HepG2 (cell line): Measurements from ENCODE around the gene RFX2. TPM values are rescaled to one million over a fixed set of nuclear protein-coding genes. Genes with fewer than 3 reads are reported as not detected.

Experiments used
- ATAC-seq: fragments of 200-7000 bp; cut with Tn5 transposase; 3 replicates; pipeline ENCODE4 v1.9.1; 2020; ENCODE audit warnings: mild to moderate bottlenecking, moderate library complexity
- BruUV-seq: library from RNA; stranded (reverse); fragments of 400-500 nt; replicated peaks from 2 replicates; lab custom pipeline; 2021; lab: Mats Ljungman, UMichigan
- CTCF ChIA-PET: fragments of 300-600 bp; formaldehyde crosslinking; extraction: SDS; loops from one replicate; lab custom pipeline; 2021; ENCODE audit warnings: low total read pairs, inconsistent platforms, low intra/inter-chr PET ratio; lab: Yijun Ruan, JAX
- POLR2A ChIA-PET: fragments of 350-600 bp; sonication (Branson Sonifier 250); formaldehyde crosslinking; loops from one replicate; lab custom pipeline; 2020; ENCODE audit warnings: antibody characterized with exemption, inconsistent platforms; lab: Yijun Ruan, JAX
- DNase-seq: peaks from one replicate; pipeline ENCODE4 v3.0.0-alpha.2; 2015; ENCODE audit warnings: low spot score
- FAIRE-seq: peaks from 3 replicates; lab custom pipeline; 2011; peaks lifted over from hg19 to GRCh38; lab: Jason Lieb, UNC
- H2AFZ ChIP-seq: one replicate; pipeline ENCODE4 v1.6.1; 2011; ENCODE audit warnings: low read length, inconsistent platforms
- H3K27ac ChIP-seq: fragments of 300-600 bp; 3 replicates; pipeline ENCODE4 v1.8.0; 2011; ENCODE audit warnings: mixed run types, mild to moderate bottlenecking, mixed read lengths, low read length, inconsistent platforms; ENCODE audit not compliant: insufficient read depth; ENCODE audit errors: extremely low read length
- H3K27me3 ChIP-seq, 2 experiments: fragments of 200-600 bp in 1 of 2; 2 replicates in 1 of 2; 3 replicates in 1 of 2; pipeline versions ENCODE4 v1.6.0 to v1.8.0; 2011; ENCODE audit warnings: low read length in 2 of 2, mild to moderate bottlenecking in 2 of 2, moderate library complexity in 2 of 2, inconsistent platforms in 1 of 2; ENCODE audit not compliant: insufficient read depth in 2 of 2, control insufficient read depth in 1 of 2
- H3K36me3 ChIP-seq, 2 experiments: fragments of 200-600 bp in 1 of 2; replicated peaks in 1 of 2; 2 replicates in 1 of 2; 3 replicates in 1 of 2; pipeline versions ENCODE4 v1.5.1 to v1.8.0; 2011; ENCODE audit warnings: low read length in 2 of 2, inconsistent platforms in 1 of 2; ENCODE audit not compliant: insufficient read depth in 2 of 2, control insufficient read depth in 1 of 2
- H3K4me1 ChIP-seq: 2 replicates; pipeline ENCODE4 v1.5.1; 2012; ENCODE audit warnings: low read length, inconsistent platforms; ENCODE audit not compliant: insufficient read depth
- H3K4me2 ChIP-seq: 2 replicates; pipeline ENCODE4 v1.6.0; 2011; ENCODE audit warnings: low read depth, low read length, inconsistent platforms
- H3K4me3 ChIP-seq, 3 experiments: fragments of 200-600 bp in 1 of 3; sonication (generic), shearing (Covaris generic) in 1 of 3; replicated peaks in 1 of 3; 2 replicates each; pipeline ENCODE4 v1.5.1; 2011 to 2016; ENCODE audit warnings: low read length in 3 of 3, inconsistent platforms in 2 of 3, low read depth in 2 of 3, mild to moderate bottlenecking in 2 of 3, control low read depth in 1 of 3, mixed read lengths in 1 of 3; ENCODE audit not compliant: insufficient read depth in 1 of 3
- H3K79me2 ChIP-seq: one replicate; pipeline ENCODE4 v1.6.1; 2011; ENCODE audit warnings: low read length, inconsistent platforms; ENCODE audit not compliant: insufficient read depth
- H3K9ac ChIP-seq: 2 replicates; pipeline ENCODE4 v1.6.0; 2011; ENCODE audit warnings: mild to moderate bottlenecking, low read depth, low read length, inconsistent platforms; ENCODE audit not compliant: insufficient read depth
- H3K9me3 ChIP-seq: 2 replicates; pipeline ENCODE4 v1.5.1; 2012; ENCODE audit warnings: mild to moderate bottlenecking, low read length
- H4K20me1 ChIP-seq: 2 replicates; pipeline ENCODE4 v1.6.0; 2011; ENCODE audit warnings: inconsistent platforms, mild to moderate bottlenecking, low read length, moderate library complexity; ENCODE audit not compliant: insufficient read depth
- E2F5 ChIP-seq: sonication (generic); formaldehyde crosslinking; conservative IDR thresholded peaks from 2 replicates; pipeline ENCODE4 v1.4.0; 2020; ENCODE audit warnings: missing genetic modification reagents
- FOSL2 ChIP-seq: sonication (generic); formaldehyde crosslinking; IDR thresholded peaks from 2 replicates; pipeline ENCODE4 v1.4.0; 2020; ENCODE audit warnings: missing genetic modification reagents
- FOXK1 ChIP-seq: sonication (generic); formaldehyde crosslinking; IDR thresholded peaks from 2 replicates; pipeline ENCODE4 v1.4.0; 2020; ENCODE audit warnings: low read depth, missing genetic modification reagents, borderline replicate concordance
- HHEX ChIP-seq: IDR thresholded peaks from 2 replicates; pipeline ENCODE4 v1.6.1; 2016; ENCODE audit warnings: control low read depth
- POLR2A ChIP-seq, 2 experiments: IDR thresholded peaks; 2 replicates each; pipeline ENCODE4 v1.6.1; 2011; ENCODE audit warnings: low read depth in 2 of 2, low read length in 2 of 2, mild to moderate bottlenecking in 1 of 2, moderate library complexity in 1 of 2; ENCODE audit not compliant: insufficient read depth in 1 of 2
- RELA ChIP-seq: sonication (generic); formaldehyde crosslinking; IDR thresholded peaks from 2 replicates; pipeline ENCODE4 v1.4.0; 2020; ENCODE audit warnings: missing genetic modification reagents
- SP4 ChIP-seq: sonication (generic); formaldehyde crosslinking; IDR thresholded peaks from 2 replicates; pipeline ENCODE4 v1.8.1; 2023; ENCODE audit warnings: mild to moderate bottlenecking, missing genetic modification reagents
- ZNF142 ChIP-seq: sonication (generic); formaldehyde crosslinking; IDR thresholded peaks from 2 replicates; pipeline ENCODE4 v1.4.0; 2020; ENCODE audit warnings: missing genetic modification reagents
- ZNF17 ChIP-seq: sonication (generic); formaldehyde crosslinking; IDR thresholded peaks from 2 replicates; pipeline ENCODE4 v1.5.0; 2020; ENCODE audit warnings: mild to moderate bottlenecking, missing genetic modification reagents
- ZNF737 ChIP-seq: sonication (generic); formaldehyde crosslinking; IDR thresholded peaks from 2 replicates; pipeline ENCODE4 v1.5.0; 2020; ENCODE audit warnings: missing genetic modification reagents, mild to moderate bottlenecking, borderline replicate concordance
- ZSCAN12 ChIP-seq: sonication (generic); formaldehyde crosslinking; IDR thresholded peaks from 2 replicates; pipeline ENCODE4 v1.9.0; 2021; ENCODE audit warnings: mild to moderate bottlenecking, missing genetic modification reagents
- WGBS: methylation state at CpG from one replicate; pipeline ENCODE4 v1.1.6; 2017; ENCODE audit warnings: low lambda C conversion rate; 5-methylcytosine and 5-hydroxymethylcytosine counted together
- in situ Hi-C: cut with HindIII; loops from 2 replicates; pipeline ENCODE4 v1.10.0; 2017; ENCODE audit warnings: low pct_unique_long_range_greater_than_20kb; ENCODE audit not compliant: extremely low pct_ligation_motif_present
- intact Hi-C: fragments of 100-400 bp; cut with micrococcal nuclease; formaldehyde crosslinking; loops from one replicate; pipeline ENCODE4 v1.10.0; 2022; ENCODE audit not compliant: unreplicated experiment
- polyA plus RNA-seq, 8 experiments: library from polyadenylated mRNA; depleted of rRNA in 3 of 8; stranded (reverse) in 7 of 8; unstranded in 1 of 8; fragments of >200 nt; fragmentation: Illumina TruSeq in 4 of 8; extraction: Trizol in 4 of 8; gene quantifications; 2 replicates each; pipeline versions ENCODE4 v1.2.1 to v1.2.3, GENCODE V29; 2011 to 2016; ENCODE audit warnings: low read depth in 4 of 8, missing spikeins in 1 of 8, mixed read lengths in 1 of 8; ENCODE audit not compliant: insufficient read depth in 1 of 8
- total RNA-seq, 5 experiments: library from RNA; depleted of rRNA; stranded (reverse); fragments of >200 nt; fragmentation: Illumina TruSeq; extraction: Trizol; gene quantifications; 2 replicates each; pipeline ENCODE4 v1.2.3, GENCODE V29; 2016; ENCODE audit warnings: low read depth in 1 of 5
- TF ChIP-seq, protein P1 (sequence below), 2 experiments: fragments of 450-650 bp in 1 of 2; sonication (generic) in 1 of 2; formaldehyde crosslinking; IDR thresholded peaks; 2 replicates each; pipeline versions ENCODE4 v1.5.0 to v1.8.0; 2020 to 2022; ENCODE audit warnings: mild to moderate bottlenecking in 1 of 2, missing genetic modification reagents in 1 of 2
- TF ChIP-seq, protein P2 (sequence below): sonication (generic); formaldehyde crosslinking; IDR thresholded peaks from 2 replicates; pipeline ENCODE4 v1.5.0; 2020; ENCODE audit warnings: missing genetic modification reagents, mild to moderate bottlenecking, borderline replicate concordance

The RFX2 gene
- total and polyA plus RNA-seq, 2 of the 13 experiments (the other 11 are each of a cell fraction or from before 2014, with no cell fraction given): 2.8 to 3.3 TPM

- H3K4me1 ChIP-seq: peaks cover 24% of the 10 kb centered on the region
- no TSS peak for BruUV-seq
- DNase-seq: no peak
- H4K20me1 ChIP-seq: no peaks in the 10 kb centered on the region
- 79% methylated on average over 17 of the region's 17 CpGs for WGBS
- no peaks in the 10 kb centered on the region; a peak in 1 of 5 replicates for H3K27me3 ChIP-seq
- H3K9ac ChIP-seq: no peak overlapping the region
- no peaks in the 10 kb centered on the region for H3K9me3 ChIP-seq
- POLR2A ChIA-PET: no interaction called here
- in situ Hi-C loops: no loop called here
- no peak overlapping the region for H3K27ac ChIP-seq
- intact Hi-C loops: no loop called here
- no peak overlapping the region for H3K4me3 ChIP-seq
- ATAC-seq: no peak
- CTCF ChIA-PET: no interaction called here
- H3K4me2 ChIP-seq: no peak overlapping the region
- H3K79me2 ChIP-seq: no peaks in the 10 kb centered on the region
- no peak for FAIRE-seq
- H3K36me3 ChIP-seq: no peaks in the 10 kb centered on the region
- no peak overlapping the region for H2AFZ ChIP-seq
- TF ChIP-seq ZNF17 (no peak), FOXK1 (CRISPR knock-in tag) (no peak), HHEX (CRISPR knock-in tag) (no peak), FOSL2 (CRISPR knock-in tag) (no peak), ZSCAN12 (CRISPR knock-in tag) (no peak), SP4 (no peak), E2F5 (CRISPR knock-in tag) (no peak), POLR2A (IDR thresholded peaks at IDR 0.05; ENCODE audit: insufficient read depth in 1 of 2, low read depth in 2 of 2, low read length in 2 of 2) (no peak), ZNF142 (CRISPR knock-in tag) (no peak), ZNF737 (CRISPR knock-in tag) (no peak), RELA (CRISPR knock-in tag) (no peak)
- TF ChIP-seq, protein P1, sequence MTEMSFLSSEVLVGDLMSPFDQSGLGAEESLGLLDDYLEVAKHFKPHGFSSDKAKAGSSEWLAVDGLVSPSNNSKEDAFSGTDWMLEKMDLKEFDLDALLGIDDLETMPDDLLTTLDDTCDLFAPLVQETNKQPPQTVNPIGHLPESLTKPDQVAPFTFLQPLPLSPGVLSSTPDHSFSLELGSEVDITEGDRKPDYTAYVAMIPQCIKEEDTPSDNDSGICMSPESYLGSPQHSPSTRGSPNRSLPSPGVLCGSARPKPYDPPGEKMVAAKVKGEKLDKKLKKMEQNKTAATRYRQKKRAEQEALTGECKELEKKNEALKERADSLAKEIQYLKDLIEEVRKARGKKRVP (CRISPR knock-in tag; IDR thresholded peaks at IDR 0.05): no peak
- TF ChIP-seq, protein P2, sequence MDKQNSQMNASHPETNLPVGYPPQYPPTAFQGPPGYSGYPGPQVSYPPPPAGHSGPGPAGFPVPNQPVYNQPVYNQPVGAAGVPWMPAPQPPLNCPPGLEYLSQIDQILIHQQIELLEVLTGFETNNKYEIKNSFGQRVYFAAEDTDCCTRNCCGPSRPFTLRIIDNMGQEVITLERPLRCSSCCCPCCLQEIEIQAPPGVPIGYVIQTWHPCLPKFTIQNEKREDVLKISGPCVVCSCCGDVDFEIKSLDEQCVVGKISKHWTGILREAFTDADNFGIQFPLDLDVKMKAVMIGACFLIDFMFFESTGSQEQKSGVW (CRISPR knock-in tag): no peak
Observed at GRCh38 chr19:6058518-6059201, 51.6 kb downstream of the RFX2 start.
